Amygdala (tissue), 56 donors: Measurements from ENCODE around the gene ZIC5.

Experiments used
- DNase-seq, 56 donors: peaks; one replicate each; lab custom pipeline; 2025; lab: John Stamatoyannopoulos, UW

Gene ZIC5

DNA sequence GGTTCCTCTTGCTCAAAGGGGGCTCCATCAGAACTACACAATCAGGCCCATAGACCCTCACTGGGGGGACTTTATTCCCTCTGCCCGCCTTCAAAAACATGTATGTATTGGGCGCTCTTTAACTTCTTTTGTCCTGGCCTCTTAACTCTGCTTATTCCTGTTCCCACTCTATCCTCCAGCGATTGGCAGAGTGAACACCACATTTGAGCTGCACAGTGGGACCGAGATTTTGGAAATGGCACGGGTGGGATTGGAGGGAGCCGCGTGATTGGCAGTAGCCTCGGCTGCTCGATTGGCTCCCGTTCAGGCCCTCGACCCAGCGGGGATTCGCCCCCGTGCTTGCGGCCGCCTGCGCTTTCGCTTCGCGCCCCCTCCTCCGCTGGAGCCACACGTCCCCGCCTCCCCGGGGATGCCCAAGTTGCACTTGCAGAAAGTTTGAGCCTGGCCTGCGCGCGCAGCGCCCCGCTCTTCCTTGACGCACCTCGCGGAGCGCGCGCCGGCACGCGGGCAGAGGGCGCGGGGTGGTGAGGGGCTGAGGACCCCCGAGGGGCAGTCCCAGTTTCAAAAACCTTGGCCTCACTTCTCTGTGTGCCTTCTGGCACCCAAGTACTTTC lies at the start of gene ZIC5:
TSS of gene ZIC5 (minus strand) at position 192 of the 614 bp plus-strand sequence. CDS start at position 28, 164 bp downstream.
- peak in 12 of 56 donors; percentile 13 to 57 (median 38) for DNase-seq

DNA sequence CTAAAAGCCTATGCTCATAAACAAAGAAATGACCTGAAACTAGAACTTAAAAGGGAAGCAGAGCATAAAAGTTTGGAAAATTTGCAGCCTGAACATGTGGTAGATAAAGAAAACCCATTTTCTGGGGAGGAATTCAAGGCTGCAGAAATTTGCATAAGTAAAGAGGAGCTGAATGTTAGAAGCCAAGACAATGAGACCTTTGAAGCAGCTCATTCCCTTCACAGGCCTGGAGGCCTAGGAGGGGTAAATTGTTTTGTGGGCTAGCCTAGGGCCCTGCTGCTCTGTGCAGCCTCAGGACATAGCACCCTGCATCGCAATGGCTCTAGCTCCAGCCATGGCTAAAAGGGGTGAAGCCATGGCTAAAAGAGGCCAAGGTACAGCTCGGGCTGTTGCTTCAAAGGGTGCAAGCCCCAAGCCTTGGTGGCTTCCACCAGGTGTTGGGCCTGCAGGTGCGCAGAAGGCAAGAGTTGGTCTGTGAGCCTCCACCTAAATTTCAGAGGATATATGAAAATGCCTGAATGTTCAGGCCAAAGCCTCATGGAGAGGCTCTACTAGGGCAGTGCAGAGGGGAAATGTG lies 48.3 kb upstream of the ZIC5 start:
- DNase-seq, result no peak

DNA sequence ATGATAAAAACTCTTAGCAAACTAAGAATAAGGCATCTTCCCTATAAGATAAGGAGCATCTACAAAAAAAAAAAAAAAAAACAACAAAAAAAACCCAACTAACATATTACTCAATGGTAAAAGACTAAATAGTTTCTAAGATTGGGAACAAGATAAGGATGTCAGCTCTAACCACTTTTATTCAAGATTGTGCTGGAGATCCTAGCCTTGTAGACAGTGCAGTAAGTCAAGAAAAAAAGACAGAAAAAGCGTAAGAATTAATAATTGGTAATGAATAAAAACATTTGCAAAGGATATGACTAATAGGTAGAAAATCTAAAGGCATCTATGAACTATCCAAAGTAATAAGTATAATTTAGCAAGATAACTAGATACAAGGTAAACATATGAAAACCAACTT lies 43.1 kb upstream of the ZIC5 start:
- DNase-seq, result no peak

DNA sequence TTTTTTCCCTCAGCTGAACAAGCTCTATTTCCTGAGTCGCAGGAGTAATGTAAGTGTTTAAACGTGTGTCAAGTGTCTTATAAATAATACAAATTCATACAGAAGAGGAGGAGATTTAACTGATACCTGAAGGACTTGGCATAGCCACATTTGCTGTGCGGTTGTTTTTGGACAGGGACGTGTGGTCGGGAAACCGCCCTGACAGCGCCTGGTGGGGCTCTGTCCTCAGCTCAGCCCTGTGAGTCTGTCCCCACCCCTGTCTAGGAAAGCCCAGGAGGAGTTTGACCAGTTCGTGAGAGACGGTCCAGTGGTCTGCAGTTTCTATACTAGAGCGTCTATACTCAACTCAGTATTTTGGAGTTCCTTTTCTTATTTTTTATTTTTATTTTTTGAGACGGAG lies 26.7 kb upstream of the ZIC5 start:
- DNase-seq, result no peak

DNA sequence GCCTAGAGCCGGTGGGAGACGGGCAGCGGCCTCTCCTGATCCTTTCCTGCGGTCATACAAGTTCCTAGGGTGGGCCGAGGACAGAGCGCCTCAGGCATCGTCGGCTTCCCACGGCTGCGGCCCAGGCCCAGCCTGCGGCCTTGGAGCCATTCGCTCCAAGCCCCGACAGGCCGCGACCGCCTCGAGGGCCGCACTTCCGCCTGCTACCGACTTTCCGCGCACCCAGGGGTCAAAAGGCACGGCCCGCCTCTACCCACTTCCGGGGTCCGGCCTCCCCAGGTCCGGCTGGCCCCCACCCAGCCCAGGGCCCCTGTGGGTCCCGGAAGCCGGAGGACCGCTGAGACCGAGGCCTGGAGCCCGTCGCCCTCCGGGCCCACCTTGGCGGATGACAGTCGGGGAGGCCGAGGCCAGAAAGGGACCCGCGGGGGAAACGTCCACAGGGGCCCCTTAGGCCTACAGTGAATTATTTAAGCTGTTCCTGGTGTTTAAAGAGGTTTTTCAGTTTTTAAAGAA lies 26.2 kb upstream of the ZIC5 start:
- no peak for DNase-seq

DNA sequence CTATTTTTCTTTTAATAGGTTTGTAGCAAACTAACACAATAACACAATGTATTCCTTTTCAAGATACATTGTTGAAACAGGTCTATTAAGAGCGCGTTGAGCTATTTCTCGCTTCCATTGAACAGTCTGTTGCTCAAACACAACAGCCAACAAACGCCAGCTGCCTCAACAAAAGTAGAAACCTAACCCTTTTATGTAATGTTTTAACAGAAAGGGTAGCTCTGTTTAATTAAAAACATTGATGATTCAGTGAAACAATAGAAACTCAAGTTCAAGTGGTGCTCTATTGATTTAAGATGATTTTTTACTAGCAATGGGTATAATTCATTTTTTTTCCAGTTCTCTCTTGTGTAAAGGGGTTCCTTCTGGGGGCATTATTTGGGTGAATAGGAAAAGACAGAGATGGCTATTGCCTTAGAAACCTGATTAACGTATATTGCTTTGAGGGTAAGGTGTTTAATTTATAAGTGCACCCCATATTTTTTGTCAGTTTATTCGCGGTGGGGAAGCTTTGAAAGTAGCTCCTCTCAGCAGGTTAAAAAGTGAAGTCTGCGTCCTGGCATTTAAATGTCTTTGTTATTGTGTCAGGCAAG lies 24.9 kb upstream of the ZIC5 start:
- DNase-seq, result no peak

DNA sequence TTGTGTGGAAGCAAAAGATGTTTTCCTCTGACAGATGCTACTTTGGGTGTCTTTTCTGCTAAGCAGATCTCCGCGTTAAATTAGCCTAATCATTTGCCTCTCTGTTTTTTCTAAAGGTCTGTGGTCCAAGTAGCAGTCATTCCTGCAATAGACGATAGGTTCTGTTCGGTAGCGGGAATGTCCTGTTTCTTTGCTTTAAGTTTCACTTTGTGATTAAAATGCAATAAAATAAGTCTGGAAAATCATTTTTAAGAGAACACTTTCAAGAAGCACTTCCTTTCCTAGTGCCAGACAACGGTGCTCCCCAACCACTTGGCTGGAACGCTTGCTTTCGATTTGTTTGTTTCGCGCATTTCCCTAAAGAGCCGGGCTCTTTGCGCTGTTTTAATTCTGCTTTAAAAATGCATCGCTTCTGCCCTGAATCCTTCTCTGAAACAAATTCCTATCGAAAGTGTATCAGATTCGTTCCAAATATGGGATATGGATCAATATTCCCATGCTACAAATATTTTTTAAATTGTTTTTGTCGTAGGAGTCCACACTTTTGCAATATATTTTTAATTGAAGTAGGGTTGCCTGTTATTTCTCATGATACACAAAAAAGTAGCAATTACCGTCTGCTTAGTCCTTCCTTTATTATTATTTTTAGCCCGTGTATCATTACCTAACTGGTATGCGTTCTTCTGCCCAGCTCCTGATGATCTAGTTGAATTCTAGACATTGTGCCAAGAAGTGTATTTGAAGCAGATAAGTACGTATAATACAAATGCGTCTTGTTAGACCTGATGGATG lies 24.2 kb upstream of the ZIC5 start:
- DNase-seq, result no peak

DNA sequence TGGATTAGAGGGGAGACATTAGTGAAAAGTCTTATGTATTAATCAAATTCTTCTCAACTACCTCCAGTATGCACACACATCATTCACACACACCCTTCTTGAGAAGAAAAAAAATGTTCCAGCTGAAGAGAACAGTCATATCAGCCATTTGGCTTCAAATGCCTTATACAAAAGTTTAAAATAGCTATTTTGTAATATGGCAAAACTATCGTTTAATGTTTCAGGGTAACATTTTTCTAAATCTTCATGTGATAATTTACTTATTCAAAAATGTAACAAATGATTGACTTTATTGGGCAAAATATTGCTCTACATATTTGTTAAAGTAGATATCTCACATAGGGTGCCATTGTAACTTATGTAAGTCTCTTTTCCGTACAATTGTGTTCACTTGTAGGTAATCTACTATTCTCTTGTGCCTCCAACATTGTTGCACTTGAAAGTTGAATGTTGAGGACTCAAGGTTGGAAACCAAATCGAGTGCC lies 23.6 kb upstream of the ZIC5 start:
- DNase-seq, result no peak

DNA sequence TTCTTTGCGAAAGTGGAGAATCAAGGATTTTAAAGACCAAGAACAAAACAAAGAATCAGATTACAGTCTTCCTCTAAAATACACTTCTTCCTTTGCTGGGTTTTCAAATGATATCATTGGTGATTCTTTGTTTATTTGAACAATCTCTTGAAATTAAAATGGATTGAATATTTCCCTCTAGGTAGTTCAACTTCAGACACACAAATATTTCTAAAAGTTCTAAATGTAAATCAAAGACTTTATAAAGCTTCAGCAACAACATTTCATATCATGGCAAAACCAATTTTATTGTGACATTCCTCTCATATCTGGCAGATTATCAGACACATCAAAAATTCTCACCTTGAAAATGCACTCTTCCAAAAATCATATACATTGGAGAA lies 23.1 kb upstream of the ZIC5 start:
- DNase-seq, result no peak

DNA sequence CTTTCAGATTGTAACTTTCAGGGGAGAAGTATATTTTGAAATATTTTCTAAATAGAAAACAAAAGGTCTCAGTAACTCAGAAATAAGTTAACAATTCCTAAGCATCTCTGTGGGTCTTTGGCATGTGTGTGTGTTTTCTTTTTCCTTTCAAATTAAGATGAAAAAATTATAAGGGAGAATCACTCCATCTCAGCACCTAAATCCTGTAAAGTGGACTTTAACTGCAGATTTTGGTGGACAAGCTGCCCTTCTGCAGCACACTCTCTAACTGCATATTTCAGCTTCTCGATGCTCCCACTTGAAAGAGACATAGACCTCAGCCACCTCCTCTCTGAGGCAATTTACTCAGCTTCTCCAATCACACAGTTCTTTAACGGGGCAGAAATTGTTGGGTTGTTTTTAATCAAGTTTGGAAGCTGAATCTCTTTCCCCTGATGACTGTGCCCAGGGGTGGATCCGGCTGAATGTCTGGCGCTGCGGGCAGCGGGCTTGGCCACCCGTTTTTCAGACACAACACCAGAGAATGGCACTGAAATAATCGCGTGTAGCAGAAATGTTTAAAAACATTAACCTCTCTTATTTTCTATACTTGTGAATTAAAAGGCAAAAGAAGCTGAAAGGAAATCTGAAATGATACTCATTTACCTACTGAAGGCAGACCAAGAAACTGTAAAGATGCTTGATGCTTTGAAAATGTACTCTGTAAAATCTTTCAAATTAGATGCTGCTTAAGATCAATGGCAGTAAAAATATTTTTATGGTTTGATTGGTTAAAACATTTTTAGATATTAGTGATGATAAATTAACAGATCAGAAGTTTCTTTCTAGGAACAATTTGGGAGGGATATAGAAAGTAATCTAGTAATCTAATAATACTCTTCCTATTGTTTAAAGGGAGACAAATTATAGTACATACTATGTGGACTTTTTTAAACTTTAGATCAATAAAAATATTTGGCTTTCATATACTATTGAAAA lies 22.4 kb upstream of the ZIC5 start:
- no peak for DNase-seq

DNA sequence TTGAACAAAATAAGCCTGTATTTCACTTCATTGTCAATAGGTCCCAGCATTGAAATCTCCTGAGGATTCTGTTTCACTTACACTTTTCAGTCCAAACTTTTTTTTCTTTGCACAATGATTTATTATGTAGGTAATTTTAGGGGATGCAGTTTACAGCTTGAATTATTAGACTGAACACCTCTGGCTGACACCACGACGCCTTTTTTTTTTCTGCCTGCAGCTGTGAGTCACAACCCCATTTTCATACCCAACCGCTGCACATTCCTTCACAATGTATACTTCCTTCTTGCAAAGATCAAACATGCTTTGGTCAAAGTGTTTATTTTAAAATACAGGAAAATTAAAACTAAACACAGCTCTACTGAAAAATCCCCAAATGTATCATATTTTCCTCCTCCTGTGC lies 21.4 kb upstream of the ZIC5 start:
- no peak for DNase-seq

DNA sequence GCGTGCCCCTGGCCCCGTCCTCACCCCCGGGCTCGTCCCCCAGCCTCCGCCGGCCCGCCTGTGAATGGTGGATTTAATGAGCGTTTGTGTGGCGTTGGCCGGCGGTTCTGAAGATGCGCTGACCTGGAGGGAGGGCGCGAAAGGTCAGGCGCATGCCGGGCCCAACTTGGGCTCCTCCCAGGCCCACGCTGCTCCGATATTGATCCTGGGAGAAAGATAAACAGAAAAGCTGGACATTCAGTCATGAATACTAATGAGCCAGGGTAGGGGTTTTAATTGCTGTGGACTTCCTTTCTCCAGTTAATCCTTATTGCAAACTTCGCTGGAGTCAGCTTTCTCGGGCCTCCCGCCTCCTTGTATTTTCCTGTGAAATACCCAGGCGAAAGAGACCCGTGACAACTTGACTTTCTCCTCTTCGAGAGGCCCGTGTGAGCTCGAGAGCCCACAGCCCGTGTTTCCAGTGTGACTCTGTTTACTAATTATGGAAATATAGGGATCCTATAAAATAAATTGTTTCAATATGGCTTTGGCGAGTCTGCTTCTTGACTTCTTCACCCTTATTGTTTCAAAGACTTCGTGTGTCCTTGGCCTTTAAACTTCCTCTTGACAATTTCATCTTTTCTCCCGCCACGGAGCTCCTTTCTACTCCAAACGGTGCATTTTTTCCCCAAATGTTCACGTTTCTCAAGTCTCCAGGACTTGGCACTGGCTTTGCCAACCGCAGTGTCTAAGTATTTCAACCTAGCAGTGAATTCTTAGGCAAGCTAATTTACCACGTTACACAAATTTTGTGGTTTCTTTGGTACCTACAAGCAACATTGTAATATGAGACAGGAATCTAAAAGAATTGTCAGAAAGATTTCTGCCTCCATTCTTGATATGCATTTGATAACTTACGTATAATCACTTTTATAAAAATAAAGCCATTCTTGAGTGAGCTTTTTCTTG lies 20.5 kb upstream of the ZIC5 start:
- DNase-seq, result no peak

DNA sequence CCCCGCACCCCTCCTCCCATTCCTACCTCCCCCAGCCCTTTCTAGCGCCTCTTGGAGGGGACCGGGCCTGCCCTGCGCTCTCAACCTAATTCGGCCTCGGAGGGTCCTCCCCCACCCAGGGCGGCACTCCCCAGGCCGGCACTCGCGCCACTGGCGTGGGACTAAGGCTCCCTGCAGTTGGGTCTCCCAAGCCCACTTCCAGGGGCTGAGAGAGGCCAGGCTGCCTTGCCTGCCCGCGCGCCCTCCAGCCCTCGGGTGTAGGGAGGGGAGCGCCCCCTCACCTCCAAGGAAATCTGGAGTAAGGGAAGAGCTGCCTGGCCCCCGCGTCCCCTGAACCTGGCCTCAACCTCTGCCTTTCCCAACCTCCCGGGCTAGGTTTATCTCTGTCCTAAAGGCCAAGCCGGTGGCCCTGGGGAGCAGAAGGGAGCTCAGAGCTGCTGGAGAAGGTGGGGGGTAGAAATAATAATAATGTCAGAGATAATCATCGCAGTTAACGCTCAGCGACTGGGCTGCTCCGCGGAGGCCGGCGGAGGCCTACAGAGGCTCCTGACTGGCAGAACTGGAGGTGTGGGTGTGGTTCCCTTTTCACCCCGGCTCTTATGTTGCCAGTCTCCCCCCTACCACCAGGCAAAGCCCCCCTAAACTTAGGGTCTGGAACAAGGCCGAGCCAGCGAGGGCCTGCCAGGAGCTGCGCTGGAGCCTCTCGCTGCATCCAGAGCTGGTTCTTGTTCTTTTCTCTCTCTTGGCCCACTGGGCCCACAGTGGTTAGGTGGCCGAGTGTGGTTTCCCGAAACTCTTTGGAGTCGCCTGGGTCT lies 19.7 kb upstream of the ZIC5 start:
- no peak for DNase-seq

DNA sequence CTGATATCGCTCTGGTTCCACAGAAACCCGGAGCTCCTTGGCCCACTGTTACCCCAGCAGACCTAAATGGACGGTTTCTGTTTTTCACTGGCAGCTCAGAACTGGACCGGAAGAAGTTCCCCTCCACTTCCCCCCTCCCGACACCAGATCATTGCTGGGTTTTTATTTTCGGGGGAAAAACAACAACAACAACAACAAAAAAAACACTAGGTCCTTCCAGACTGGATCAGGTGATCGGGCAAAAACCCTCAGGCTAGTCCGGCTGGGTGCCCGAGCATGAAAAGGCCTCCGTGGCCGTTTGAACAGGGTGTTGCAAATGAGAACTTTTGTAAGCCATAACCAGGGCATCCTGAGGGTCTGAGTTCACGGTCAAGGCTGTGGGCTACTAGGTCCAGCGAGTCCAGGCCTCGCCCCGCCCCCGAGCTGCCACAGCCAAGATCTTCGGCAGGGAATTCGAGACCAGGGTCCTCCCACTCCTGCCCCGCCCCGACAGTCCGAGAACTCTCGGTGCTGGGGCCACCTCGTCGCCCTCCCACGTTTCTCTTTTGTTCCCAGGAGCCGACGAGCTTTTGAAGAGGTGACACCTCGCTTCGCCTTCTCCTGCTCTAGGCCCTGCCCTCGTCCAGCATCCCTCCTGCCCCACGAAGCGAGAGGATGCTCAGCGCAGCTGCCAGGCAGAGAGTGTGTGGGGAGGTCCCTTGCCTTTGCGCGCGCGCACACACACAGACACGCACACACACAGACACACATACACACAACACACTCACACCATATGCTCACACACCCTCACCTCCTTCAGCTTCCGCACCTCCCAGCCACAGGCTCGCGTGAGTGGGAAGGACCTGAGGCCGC lies 18.8 kb upstream of the ZIC5 start:
- no peak for DNase-seq

DNA sequence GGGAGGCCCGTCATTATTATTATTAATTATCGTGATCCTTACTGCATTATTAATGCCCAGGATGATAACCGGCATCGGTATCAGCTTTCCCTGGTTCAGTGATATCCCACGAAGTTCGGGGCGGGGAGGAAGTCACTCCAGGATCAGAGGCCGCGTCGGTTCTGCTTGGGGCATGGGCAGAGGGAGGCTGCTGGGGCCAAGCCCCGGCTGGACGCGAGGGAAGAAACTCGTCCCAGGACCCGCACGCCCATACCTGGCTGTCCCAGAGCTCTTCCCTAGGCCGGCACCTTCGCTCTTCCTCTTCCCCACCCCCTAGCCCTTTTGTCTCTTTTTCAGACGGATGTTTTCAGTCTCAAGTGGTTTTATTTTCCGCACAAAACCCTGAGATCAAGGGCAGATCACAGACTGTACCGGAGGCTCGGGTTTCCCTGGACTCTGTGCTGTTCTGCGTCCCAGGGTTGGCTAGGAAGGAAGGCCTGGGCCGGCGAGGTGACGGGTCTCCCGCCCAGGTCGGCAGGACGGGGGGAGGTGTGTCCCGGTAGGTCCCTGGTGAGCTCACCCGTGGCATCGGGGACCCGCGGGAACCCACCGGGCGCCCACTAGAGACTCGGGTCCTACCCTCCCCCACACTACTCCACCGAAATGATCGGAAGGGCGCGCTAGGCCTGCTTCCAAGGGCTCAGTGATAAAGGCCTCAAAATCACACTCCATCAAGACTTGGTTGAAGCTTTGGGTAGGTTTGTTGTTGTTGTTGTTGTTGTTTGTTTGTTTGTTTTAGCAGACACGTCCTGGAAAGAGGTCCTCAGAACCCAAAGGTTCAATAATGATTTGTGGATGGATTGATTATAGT lies 17.9 kb upstream of the ZIC5 start:
- DNase-seq, result no peak
